K562 (cell line): Measurements from ENCODE around the gene IRAG1. TPM values are rescaled to one million over a fixed set of nuclear protein-coding genes. Genes with fewer than 3 reads are reported as not detected.
A peak's percentile ranks its signal among the peaks of the same experiment; 100 is the strongest.

Source experiments
- ATAC-seq: fragments of 200-7000 bp; cut with Tn5 transposase; 3 replicates; pipeline ENCODE4 v1.9.1; 2020; ENCODE audit warnings: moderate library complexity
- BruUV-seq: library from RNA; stranded (reverse); fragments of 400-500 nt; replicated peaks from 2 replicates; lab custom pipeline; 2021; lab: Mats Ljungman, UMichigan
- CTCF ChIA-PET: fragments of 300-600 bp; formaldehyde crosslinking; extraction: SDS; loops from one replicate; lab custom pipeline; 2021; ENCODE audit warnings: low intra/inter-chr PET ratio; lab: Yijun Ruan, JAX
- POLR2A ChIA-PET: fragments of 300-600, 350-650 bp; sonication (Branson Sonifier 250); formaldehyde crosslinking; extraction: SDS; loops from one replicate; lab custom pipeline; 2021; ENCODE audit warnings: antibody characterized with exemption, inconsistent platforms; lab: Yijun Ruan, JAX
- DNase-seq, 4 experiments: peaks; one replicate each; pipeline versions ENCODE4 v3.0.0 to v3.0.0-alpha.2; 2011 to 2018; ENCODE audit warnings: low spot score in 3 of 4, mixed read lengths in 3 of 4; ENCODE audit errors: extremely low read depth in 1 of 4
- FAIRE-seq: peaks from 2 replicates; lab custom pipeline; 2011; peaks lifted over from hg19 to GRCh38; lab: Jason Lieb, UNC
- H2AFZ ChIP-seq: 2 replicates; pipeline ENCODE4 v1.6.0; 2011; ENCODE audit warnings: low read depth, low read length, control low read depth, inconsistent platforms
- H3K27ac ChIP-seq: fragments of 200-600 bp; 3 replicates; pipeline ENCODE4 v1.8.0; 2011; ENCODE audit warnings: low read depth, mild to moderate bottlenecking, control low read depth, inconsistent platforms, low read length, moderate library complexity, mixed read lengths; ENCODE audit errors: extremely low read depth
- H3K27me3 ChIP-seq, 2 experiments: fragments of 300-600 bp in 1 of 2; 2 replicates in 1 of 2; 3 replicates in 1 of 2; pipeline versions ENCODE4 v1.6.0 to v1.8.0; 2011; ENCODE audit warnings: inconsistent platforms in 2 of 2, low read length in 2 of 2, mild to moderate bottlenecking in 1 of 2, mixed read lengths in 1 of 2, moderate library complexity in 1 of 2; ENCODE audit not compliant: control insufficient read depth in 2 of 2, insufficient read depth in 2 of 2
- H3K36me3 ChIP-seq: fragments of 300-600 bp; 3 replicates; pipeline ENCODE4 v1.8.0; 2011; ENCODE audit warnings: mild to moderate bottlenecking, low read length, inconsistent platforms; ENCODE audit not compliant: control insufficient read depth, insufficient read depth
- H3K4me1 ChIP-seq, 2 experiments: fragments of 200-600 bp in 1 of 2; replicated peaks in 1 of 2; 2 replicates in 1 of 2; 3 replicates in 1 of 2; pipeline versions ENCODE4 v1.5.1 to v1.8.0; 2011; ENCODE audit warnings: inconsistent platforms in 2 of 2, low read length in 2 of 2, mild to moderate bottlenecking in 1 of 2, mixed read lengths in 1 of 2, moderate library complexity in 1 of 2; ENCODE audit not compliant: control insufficient read depth in 2 of 2, insufficient read depth in 2 of 2
- H3K4me2 ChIP-seq: 2 replicates; pipeline ENCODE4 v1.6.1; 2011; ENCODE audit warnings: low read length, control low read depth, inconsistent platforms, mixed read lengths; ENCODE audit not compliant: insufficient read depth
- H3K4me3 ChIP-seq: fragments of 200-600 bp; sonication (generic), shearing (Covaris generic); 2 replicates; pipeline ENCODE4 v1.5.1; 2016; ENCODE audit warnings: control low read depth, inconsistent platforms
- H3K79me2 ChIP-seq: fragments of 200-600 bp; 3 replicates; pipeline ENCODE4 v1.8.0; 2011; ENCODE audit warnings: low read length, inconsistent platforms; ENCODE audit not compliant: control insufficient read depth, insufficient read depth
- H3K9ac ChIP-seq, 2 experiments: 2 replicates each; pipeline versions ENCODE4 v1.6.0 to v1.6.1; 2011; ENCODE audit warnings: low read depth in 2 of 2, low read length in 2 of 2, control low read depth in 1 of 2, inconsistent platforms in 1 of 2, mild to moderate bottlenecking in 1 of 2, mixed read lengths in 1 of 2; ENCODE audit not compliant: insufficient read depth in 1 of 2
- H3K9me1 ChIP-seq: one replicate; pipeline ENCODE4 v1.6.0; 2011; ENCODE audit warnings: inconsistent platforms, mild to moderate bottlenecking, low read length, moderate library complexity; ENCODE audit not compliant: control insufficient read depth, insufficient read depth
- H3K9me3 ChIP-seq: replicated peaks from 2 replicates; pipeline ENCODE4 v1.5.1; 2011; ENCODE audit warnings: low read depth, low read length, inconsistent platforms; ENCODE audit not compliant: control insufficient read depth, insufficient read depth
- H4K20me1 ChIP-seq: replicated peaks from 2 replicates; pipeline ENCODE4 v1.6.1; 2011; ENCODE audit warnings: low read length, inconsistent platforms, mixed read lengths; ENCODE audit not compliant: control insufficient read depth, insufficient read depth
- CBFB ChIP-seq: sonication (generic); formaldehyde crosslinking; IDR thresholded peaks from 2 replicates; pipeline ENCODE4 v1.4.0; 2020; ENCODE audit warnings: mild to moderate bottlenecking, missing genetic modification reagents
- EP300 ChIP-seq: IDR thresholded peaks from 2 replicates; pipeline ENCODE4 v1.6.1; 2012; ENCODE audit warnings: low read length, improper control_type of control experiment
- in situ Hi-C: fragments of 300-500 bp; cut with MboI; formaldehyde crosslinking; loops from 4 replicates; pipeline ENCODE4 v1.15.0; 2018; ENCODE audit warnings: inconsistent platforms, mixed read lengths
- intact Hi-C: fragments of 100-400 bp; cut with micrococcal nuclease; formaldehyde crosslinking; loops from 2 replicates; pipeline ENCODE4 v1.14.2; 2022
- polyA plus RNA-seq, 8 experiments: library from polyadenylated mRNA; depleted of rRNA in 4 of 8; stranded (reverse) in 5 of 8; unstranded in 3 of 8; fragments of >200 nt; fragmentation: Nextera tagmentation in 2 of 8; fragmentation: Illumina TruSeq in 1 of 8; extraction: Ambion mirVana in 2 of 8; extraction: Trizol in 1 of 8; gene quantifications; 2 replicates each; pipeline versions ENCODE4 v1.2.1 to v1.2.3, GENCODE V29; 2011 to 2014; ENCODE audit warnings: inconsistent platforms in 1 of 8, missing spikeins in 1 of 8
- total RNA-seq, 7 experiments: library from RNA; depleted of rRNA in 6 of 7; stranded (reverse); fragments of >200 nt in 6 of 7; fragmentation: Illumina TruSeq in 2 of 7; extraction: Trizol in 2 of 7; gene quantifications; 2 replicates each; pipeline versions ENCODE4 v1.2.1 to v1.2.3, GENCODE V29; 2011 to 2021; ENCODE audit warnings: low replicate concordance in 1 of 7
- TF ChIP-seq, protein P1 (sequence below): sonication (generic); IDR thresholded peaks from 2 replicates; pipeline ENCODE4 v1.6.1; 2016

The IRAG1 gene
- total and polyA plus RNA-seq, 9 of the 15 experiments (the other 6 are each of a cell fraction or from before 2014, with no cell fraction given), result 0.01 to 0.22 (median 0.09) TPM; not detected in 1

DNA sequence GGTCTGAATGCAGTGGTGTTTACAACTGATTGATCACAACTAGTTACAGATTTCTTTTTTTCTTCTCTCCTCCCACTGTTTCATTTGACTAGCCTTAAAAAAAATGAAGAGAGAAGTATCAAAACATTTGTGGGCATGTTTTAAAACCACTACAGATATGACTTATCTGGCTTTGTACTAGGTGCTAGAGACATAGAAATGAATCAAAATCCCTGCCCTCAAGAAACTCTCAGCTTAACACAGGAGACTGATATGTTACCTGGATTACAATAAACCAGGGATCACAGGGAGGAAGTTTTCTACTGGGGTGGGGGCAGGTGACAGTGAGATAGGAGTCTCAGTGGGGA is 32.3 kb upstream of the IRAG1 start:
- H2AFZ ChIP-seq, result 0 out of 2 replicates have a peak overlapping the region, but pooled peaks have one; percentile 0
- POLR2A ChIA-PET, result no interaction called here

More for the DNA sequence above, 32.3 kb upstream of the IRAG1 start:
- no TSS peak for BruUV-seq
- Histone ChIP-seq H4K20me1 (no peaks in the 10 kb centered on the region), H3K79me2 (no peaks in the 10 kb centered on the region), H3K4me3 (no peak overlapping the region), H3K4me2 (no peak overlapping the region), H3K9ac (no peak overlapping the region), H3K9me1 (no peaks in the 10 kb centered on the region), H3K36me3 (no peaks in the 10 kb centered on the region), H3K27ac (no peak overlapping the region), H3K27me3 (no peaks in the 10 kb centered on the region; a peak in 1 of 5 replicates), H3K9me3 (no peaks in the 10 kb centered on the region), H3K4me1 (peaks cover 0 to 6% of the 10 kb centered on the region in 2 experiments; a peak in 4 of 5 replicates)
- ATAC-seq, result no peak
- no peak for FAIRE-seq
- TF ChIP-seq, protein P1, sequence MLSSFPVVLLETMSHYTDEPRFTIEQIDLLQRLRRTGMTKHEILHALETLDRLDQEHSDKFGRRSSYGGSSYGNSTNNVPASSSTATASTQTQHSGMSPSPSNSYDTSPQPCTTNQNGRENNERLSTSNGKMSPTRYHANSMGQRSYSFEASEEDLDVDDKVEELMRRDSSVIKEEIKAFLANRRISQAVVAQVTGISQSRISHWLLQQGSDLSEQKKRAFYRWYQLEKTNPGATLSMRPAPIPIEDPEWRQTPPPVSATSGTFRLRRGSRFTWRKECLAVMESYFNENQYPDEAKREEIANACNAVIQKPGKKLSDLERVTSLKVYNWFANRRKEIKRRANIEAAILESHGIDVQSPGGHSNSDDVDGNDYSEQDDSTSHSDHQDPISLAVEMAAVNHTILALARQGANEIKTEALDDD, result 0 out of 2 replicates have a peak, but pooled peaks have one; percentile 2
- TF ChIP-seq EP300 (no peak), CBFB (no peak)
- intact Hi-C loops (no loop called here), in situ Hi-C loops (loop anchor here (5.0 to 25.0 kb wide), 3 partner anchors 104 to 514 kb away; no protein-coding TSS in a partner anchor)
- CTCF ChIA-PET, result no interaction called here
- DNase-seq, result no peak
